WTC11 (cell line): ENCODE measurements around the gene CDK11B. TPM values are rescaled to one million over a fixed set of nuclear protein-coding genes. Genes with fewer than 3 reads are reported as not detected.

Experiments
- ATAC-seq: fragments of 200-7000 bp; cut with Tn5 transposase; 2 replicates; pipeline ENCODE4 v1.10.0; 2021; ENCODE audit warnings: mild to moderate bottlenecking, moderate library complexity
- CTCF ChIA-PET: fragments of 300-600 bp; sonication (Branson Sonifier 250); formaldehyde crosslinking; loops from one replicate; lab custom pipeline; 2021; ENCODE audit warnings: antibody characterized with exemption; lab: Charles Lee
- POLR2A ChIA-PET: fragments of 350-600 bp; sonication (Branson Sonifier 250); formaldehyde crosslinking; loops from one replicate; lab custom pipeline; 2021; ENCODE audit warnings: antibody characterized with exemption; lab: Charles Lee
- DNase-seq: peaks from one replicate; pipeline ENCODE4 v3.0.0; 2021; ENCODE audit warnings: low spot score
- H3K27ac Mint-ChIP-seq: 2 replicates; pipeline ENCODE4 v1.8.0; 2021; ENCODE audit warnings: mixed read lengths
- H3K27me3 Mint-ChIP-seq: 2 replicates; pipeline ENCODE4 v1.8.0; 2021; ENCODE audit warnings: low read depth, mild to moderate bottlenecking, moderate library complexity, mixed read lengths
- H3K36me3 Mint-ChIP-seq: 2 replicates; pipeline ENCODE4 v1.8.0; 2021; ENCODE audit warnings: mixed read lengths
- H3K4me1 Mint-ChIP-seq: 2 replicates; pipeline ENCODE4 v1.8.0; 2022; ENCODE audit warnings: mixed read lengths
- H3K4me3 Mint-ChIP-seq: 2 replicates; pipeline ENCODE4 v1.8.0; 2021; ENCODE audit warnings: mild to moderate bottlenecking, moderate library complexity, mixed read lengths
- H3K9me3 Mint-ChIP-seq: 2 replicates; pipeline ENCODE4 v1.8.0; 2021; ENCODE audit warnings: mixed read lengths
- CREB1 ChIP-seq: sonication (generic); formaldehyde crosslinking; IDR thresholded peaks from 2 replicates; pipeline ENCODE4 v1.8.0; 2023; ENCODE audit warnings: mild to moderate bottlenecking, missing genetic modification reagents
- FOXP1 ChIP-seq: sonication (generic); formaldehyde crosslinking; IDR thresholded peaks from 2 replicates; pipeline ENCODE4 v1.8.0; 2022; ENCODE audit warnings: missing genetic modification reagents, mild to moderate bottlenecking, moderate library complexity, borderline replicate concordance
- IRF2 ChIP-seq: sonication (generic); formaldehyde crosslinking; IDR thresholded peaks from 2 replicates; pipeline ENCODE4 v1.8.0; 2022; ENCODE audit warnings: low read depth, missing genetic modification reagents, borderline replicate concordance
- NR1H2 ChIP-seq: sonication (generic); formaldehyde crosslinking; IDR thresholded peaks from 2 replicates; pipeline ENCODE4 v1.9.0; 2021; ENCODE audit warnings: mild to moderate bottlenecking, moderate library complexity, missing genetic modification reagents
- RORB ChIP-seq: fragments of 250-450 bp; sonication (Bioruptor Pico); IDR thresholded peaks from 2 replicates; pipeline ENCODE4 v1.9.0; 2021; ENCODE audit warnings: mild to moderate bottlenecking
- TCF7 ChIP-seq: sonication (generic); formaldehyde crosslinking; IDR thresholded peaks from 2 replicates; pipeline ENCODE4 v1.8.0; 2022; ENCODE audit warnings: mild to moderate bottlenecking, low read depth, missing genetic modification reagents, moderate library complexity
- TP53 ChIP-seq: sonication (generic); formaldehyde crosslinking; IDR thresholded peaks from 2 replicates; pipeline ENCODE4 v1.8.1; 2023; ENCODE audit warnings: mild to moderate bottlenecking, missing genetic modification reagents
- ZNF219 ChIP-seq: sonication (generic); formaldehyde crosslinking; IDR thresholded peaks from 2 replicates; pipeline ENCODE4 v1.8.0; 2023; ENCODE audit warnings: missing genetic modification reagents, mild to moderate bottlenecking, borderline replicate concordance
- total RNA-seq: library from RNA; stranded (reverse); gene quantifications from 3 replicates; pipeline ENCODE4 v1.2.3, GENCODE V29; 2021
- TF ChIP-seq, protein P1 (sequence below): sonication (generic); formaldehyde crosslinking; IDR thresholded peaks from 2 replicates; pipeline ENCODE4 v1.8.1; 2023; ENCODE audit warnings: mild to moderate bottlenecking, missing genetic modification reagents
- TF ChIP-seq, protein P2 (sequence below): sonication (generic); formaldehyde crosslinking; IDR thresholded peaks from 2 replicates; pipeline ENCODE4 v1.8.0; 2023; ENCODE audit warnings: missing genetic modification reagents, mild to moderate bottlenecking, borderline replicate concordance
- TF ChIP-seq, protein P3 (sequence below): sonication (generic); formaldehyde crosslinking; IDR thresholded peaks from 2 replicates; pipeline ENCODE4 v1.8.0; 2022; ENCODE audit warnings: mild to moderate bottlenecking, missing genetic modification reagents
- TF ChIP-seq, protein P4 (sequence below): sonication (generic); formaldehyde crosslinking; IDR thresholded peaks from 2 replicates; pipeline ENCODE4 v1.8.0; 2022; ENCODE audit warnings: mild to moderate bottlenecking, missing genetic modification reagents
- TF ChIP-seq, protein P5 (sequence below): sonication (generic); formaldehyde crosslinking; IDR thresholded peaks from 2 replicates; pipeline ENCODE4 v1.8.1; 2023; ENCODE audit warnings: mild to moderate bottlenecking, missing genetic modification reagents, moderate library complexity
- TF ChIP-seq, protein P6 (sequence below): sonication (generic); formaldehyde crosslinking; IDR thresholded peaks from 2 replicates; pipeline ENCODE4 v1.8.0; 2023; ENCODE audit warnings: mild to moderate bottlenecking, missing genetic modification reagents
- TF ChIP-seq, protein P7 (sequence below): sonication (generic); formaldehyde crosslinking; IDR thresholded peaks from 2 replicates; pipeline ENCODE4 v1.8.0; 2023; ENCODE audit warnings: missing genetic modification reagents

Gene CDK11B
- total RNA-seq, 1 experiment from 2014 or later = 41.2 TPM

DNA sequence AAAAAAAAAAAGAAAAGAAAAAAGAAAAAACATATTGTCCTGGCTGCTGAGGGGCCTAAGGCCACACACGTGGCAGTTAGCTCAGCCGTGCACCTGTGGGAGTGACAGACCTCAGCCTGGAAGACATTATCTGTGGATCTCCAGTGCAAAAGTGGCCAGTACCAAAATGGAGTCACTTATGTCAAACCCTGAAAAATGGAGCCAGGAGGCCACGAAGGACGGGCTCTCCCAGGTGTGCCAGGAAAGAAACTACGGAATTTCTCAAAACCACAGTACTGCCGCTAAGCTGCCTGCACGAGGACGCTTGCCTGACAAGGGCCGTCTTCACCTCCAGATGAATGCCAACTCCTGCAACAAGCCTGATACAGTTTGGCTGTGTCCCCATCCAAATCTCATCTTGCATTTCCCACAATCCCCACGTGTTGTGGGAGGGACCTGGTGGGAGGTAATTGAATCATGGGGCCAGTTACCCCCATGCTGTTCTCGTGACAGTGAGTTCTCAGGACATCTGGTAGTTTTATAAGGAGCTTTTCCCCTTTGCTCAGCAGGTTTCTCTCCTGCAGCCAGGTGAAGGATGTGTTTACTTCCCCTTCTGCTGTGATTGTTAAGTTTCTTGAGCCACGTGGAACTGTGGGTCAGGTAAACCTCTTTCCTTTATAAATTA is 48.9 kb downstream of the CDK11B start (continued):
- TF ChIP-seq, protein P1, sequence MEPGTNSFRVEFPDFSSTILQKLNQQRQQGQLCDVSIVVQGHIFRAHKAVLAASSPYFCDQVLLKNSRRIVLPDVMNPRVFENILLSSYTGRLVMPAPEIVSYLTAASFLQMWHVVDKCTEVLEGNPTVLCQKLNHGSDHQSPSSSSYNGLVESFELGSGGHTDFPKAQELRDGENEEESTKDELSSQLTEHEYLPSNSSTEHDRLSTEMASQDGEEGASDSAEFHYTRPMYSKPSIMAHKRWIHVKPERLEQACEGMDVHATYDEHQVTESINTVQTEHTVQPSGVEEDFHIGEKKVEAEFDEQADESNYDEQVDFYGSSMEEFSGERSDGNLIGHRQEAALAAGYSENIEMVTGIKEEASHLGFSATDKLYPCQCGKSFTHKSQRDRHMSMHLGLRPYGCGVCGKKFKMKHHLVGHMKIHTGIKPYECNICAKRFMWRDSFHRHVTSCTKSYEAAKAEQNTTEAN (CRISPR knock-in tag) = no peak
- TF ChIP-seq, protein P2, sequence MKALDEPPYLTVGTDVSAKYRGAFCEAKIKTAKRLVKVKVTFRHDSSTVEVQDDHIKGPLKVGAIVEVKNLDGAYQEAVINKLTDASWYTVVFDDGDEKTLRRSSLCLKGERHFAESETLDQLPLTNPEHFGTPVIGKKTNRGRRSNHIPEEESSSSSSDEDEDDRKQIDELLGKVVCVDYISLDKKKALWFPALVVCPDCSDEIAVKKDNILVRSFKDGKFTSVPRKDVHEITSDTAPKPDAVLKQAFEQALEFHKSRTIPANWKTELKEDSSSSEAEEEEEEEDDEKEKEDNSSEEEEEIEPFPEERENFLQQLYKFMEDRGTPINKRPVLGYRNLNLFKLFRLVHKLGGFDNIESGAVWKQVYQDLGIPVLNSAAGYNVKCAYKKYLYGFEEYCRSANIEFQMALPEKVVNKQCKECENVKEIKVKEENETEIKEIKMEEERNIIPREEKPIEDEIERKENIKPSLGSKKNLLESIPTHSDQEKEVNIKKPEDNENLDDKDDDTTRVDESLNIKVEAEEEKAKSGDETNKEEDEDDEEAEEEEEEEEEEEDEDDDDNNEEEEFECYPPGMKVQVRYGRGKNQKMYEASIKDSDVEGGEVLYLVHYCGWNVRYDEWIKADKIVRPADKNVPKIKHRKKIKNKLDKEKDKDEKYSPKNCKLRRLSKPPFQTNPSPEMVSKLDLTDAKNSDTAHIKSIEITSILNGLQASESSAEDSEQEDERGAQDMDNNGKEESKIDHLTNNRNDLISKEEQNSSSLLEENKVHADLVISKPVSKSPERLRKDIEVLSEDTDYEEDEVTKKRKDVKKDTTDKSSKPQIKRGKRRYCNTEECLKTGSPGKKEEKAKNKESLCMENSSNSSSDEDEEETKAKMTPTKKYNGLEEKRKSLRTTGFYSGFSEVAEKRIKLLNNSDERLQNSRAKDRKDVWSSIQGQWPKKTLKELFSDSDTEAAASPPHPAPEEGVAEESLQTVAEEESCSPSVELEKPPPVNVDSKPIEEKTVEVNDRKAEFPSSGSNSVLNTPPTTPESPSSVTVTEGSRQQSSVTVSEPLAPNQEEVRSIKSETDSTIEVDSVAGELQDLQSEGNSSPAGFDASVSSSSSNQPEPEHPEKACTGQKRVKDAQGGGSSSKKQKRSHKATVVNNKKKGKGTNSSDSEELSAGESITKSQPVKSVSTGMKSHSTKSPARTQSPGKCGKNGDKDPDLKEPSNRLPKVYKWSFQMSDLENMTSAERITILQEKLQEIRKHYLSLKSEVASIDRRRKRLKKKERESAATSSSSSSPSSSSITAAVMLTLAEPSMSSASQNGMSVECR (CRISPR knock-in tag) = no peak

DNA sequence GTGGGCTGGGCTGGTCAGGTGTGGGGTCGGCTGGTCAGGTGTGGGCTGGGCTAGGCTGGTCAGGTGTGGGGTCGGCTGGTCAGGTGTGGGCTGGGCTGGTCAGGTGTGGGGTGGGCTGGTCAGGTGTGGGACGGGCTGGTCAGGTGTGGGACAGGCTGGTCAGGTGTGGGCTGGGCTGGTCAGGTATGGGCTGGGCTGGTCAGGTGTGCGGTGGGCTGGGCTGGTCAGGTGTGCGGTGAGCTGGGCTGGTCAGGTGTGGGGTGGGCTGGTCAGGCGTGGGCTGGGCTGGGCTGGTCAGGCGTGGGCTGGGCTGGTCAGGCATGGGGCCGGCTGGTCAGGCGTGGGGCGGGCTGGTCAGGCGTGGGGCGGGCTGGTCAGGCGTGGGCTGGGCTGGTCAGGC is 52.6 kb downstream of the CDK11B start:
- no peaks in the 10 kb centered on the region for H3K36me3 Mint-ChIP-seq
- H3K9me3 Mint-ChIP-seq = no peaks in the 10 kb centered on the region
- no peaks in the 10 kb centered on the region for H3K4me1 Mint-ChIP-seq
- no peak for DNase-seq
- POLR2A ChIA-PET = no interaction called here
- H3K27ac Mint-ChIP-seq = no peak overlapping the region
- TF ChIP-seq, protein P3, sequence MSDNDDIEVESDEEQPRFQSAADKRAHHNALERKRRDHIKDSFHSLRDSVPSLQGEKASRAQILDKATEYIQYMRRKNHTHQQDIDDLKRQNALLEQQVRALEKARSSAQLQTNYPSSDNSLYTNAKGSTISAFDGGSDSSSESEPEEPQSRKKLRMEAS (CRISPR knock-in tag) = no peak
- TF ChIP-seq, protein P4, sequence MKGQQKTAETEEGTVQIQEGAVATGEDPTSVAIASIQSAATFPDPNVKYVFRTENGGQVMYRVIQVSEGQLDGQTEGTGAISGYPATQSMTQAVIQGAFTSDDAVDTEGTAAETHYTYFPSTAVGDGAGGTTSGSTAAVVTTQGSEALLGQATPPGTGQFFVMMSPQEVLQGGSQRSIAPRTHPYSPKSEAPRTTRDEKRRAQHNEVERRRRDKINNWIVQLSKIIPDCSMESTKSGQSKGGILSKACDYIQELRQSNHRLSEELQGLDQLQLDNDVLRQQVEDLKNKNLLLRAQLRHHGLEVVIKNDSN (CRISPR knock-in tag) = no peak
- TF ChIP-seq, protein P5, sequence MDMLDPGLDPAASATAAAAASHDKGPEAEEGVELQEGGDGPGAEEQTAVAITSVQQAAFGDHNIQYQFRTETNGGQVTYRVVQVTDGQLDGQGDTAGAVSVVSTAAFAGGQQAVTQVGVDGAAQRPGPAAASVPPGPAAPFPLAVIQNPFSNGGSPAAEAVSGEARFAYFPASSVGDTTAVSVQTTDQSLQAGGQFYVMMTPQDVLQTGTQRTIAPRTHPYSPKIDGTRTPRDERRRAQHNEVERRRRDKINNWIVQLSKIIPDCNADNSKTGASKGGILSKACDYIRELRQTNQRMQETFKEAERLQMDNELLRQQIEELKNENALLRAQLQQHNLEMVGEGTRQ (CRISPR knock-in tag) = no peak
- TF ChIP-seq, protein P6, sequence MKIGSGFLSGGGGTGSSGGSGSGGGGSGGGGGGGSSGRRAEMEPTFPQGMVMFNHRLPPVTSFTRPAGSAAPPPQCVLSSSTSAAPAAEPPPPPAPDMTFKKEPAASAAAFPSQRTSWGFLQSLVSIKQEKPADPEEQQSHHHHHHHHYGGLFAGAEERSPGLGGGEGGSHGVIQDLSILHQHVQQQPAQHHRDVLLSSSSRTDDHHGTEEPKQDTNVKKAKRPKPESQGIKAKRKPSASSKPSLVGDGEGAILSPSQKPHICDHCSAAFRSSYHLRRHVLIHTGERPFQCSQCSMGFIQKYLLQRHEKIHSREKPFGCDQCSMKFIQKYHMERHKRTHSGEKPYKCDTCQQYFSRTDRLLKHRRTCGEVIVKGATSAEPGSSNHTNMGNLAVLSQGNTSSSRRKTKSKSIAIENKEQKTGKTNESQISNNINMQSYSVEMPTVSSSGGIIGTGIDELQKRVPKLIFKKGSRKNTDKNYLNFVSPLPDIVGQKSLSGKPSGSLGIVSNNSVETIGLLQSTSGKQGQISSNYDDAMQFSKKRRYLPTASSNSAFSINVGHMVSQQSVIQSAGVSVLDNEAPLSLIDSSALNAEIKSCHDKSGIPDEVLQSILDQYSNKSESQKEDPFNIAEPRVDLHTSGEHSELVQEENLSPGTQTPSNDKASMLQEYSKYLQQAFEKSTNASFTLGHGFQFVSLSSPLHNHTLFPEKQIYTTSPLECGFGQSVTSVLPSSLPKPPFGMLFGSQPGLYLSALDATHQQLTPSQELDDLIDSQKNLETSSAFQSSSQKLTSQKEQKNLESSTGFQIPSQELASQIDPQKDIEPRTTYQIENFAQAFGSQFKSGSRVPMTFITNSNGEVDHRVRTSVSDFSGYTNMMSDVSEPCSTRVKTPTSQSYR (CRISPR knock-in tag) = no peak
- TF ChIP-seq NR1H2 (CRISPR knock-in tag) (no peak), IRF2 (CRISPR knock-in tag) (no peak), FOXP1 (no peak), RORB (CRISPR knock-in tag) (no peak), CREB1 (CRISPR knock-in tag) (no peak), TP53 (no peak), ZNF219 (no peak), TCF7 (no peak)
- TF ChIP-seq, protein P7, sequence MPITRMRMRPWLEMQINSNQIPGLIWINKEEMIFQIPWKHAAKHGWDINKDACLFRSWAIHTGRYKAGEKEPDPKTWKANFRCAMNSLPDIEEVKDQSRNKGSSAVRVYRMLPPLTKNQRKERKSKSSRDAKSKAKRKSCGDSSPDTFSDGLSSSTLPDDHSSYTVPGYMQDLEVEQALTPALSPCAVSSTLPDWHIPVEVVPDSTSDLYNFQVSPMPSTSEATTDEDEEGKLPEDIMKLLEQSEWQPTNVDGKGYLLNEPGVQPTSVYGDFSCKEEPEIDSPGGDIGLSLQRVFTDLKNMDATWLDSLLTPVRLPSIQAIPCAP = no peak
- no peak for ATAC-seq
- H3K27me3 Mint-ChIP-seq = no peaks in the 10 kb centered on the region; the same call in 1 of the 2 replicates
- CTCF ChIA-PET = no interaction called here
- H3K4me3 Mint-ChIP-seq = no peak overlapping the region
